IPS-18a (cell line): Measurements from ENCODE around the gene CCDC107.

ENCODE experiments used
- H3K27ac ChIP-seq: one replicate; pipeline ENCODE4 v1.5.1; 2013; ENCODE audit warnings: low read length
- H3K27me3 ChIP-seq: one replicate; pipeline ENCODE4 v1.6.1; 2013; ENCODE audit warnings: mild to moderate bottlenecking, low read length; ENCODE audit not compliant: control insufficient read depth, insufficient read depth
- H3K36me3 ChIP-seq: one replicate; pipeline ENCODE4 v1.6.1; 2013; ENCODE audit warnings: low read depth, low read length; ENCODE audit not compliant: control insufficient read depth
- H3K4me1 ChIP-seq: one replicate; pipeline ENCODE4 v1.6.1; 2013; ENCODE audit warnings: low read depth, low read length; ENCODE audit not compliant: control insufficient read depth
- H3K4me3 ChIP-seq: one replicate; pipeline ENCODE4 v1.5.1; 2013; ENCODE audit warnings: low read length
- H3K9ac ChIP-seq: one replicate; pipeline ENCODE4 v1.6.1; 2013; ENCODE audit warnings: mild to moderate bottlenecking, low read length, moderate library complexity
- H3K9me3 ChIP-seq: one replicate; pipeline ENCODE4 v1.6.1; 2013; ENCODE audit warnings: low read depth, low read length; ENCODE audit not compliant: control insufficient read depth

CCDC107 gene

DNA sequence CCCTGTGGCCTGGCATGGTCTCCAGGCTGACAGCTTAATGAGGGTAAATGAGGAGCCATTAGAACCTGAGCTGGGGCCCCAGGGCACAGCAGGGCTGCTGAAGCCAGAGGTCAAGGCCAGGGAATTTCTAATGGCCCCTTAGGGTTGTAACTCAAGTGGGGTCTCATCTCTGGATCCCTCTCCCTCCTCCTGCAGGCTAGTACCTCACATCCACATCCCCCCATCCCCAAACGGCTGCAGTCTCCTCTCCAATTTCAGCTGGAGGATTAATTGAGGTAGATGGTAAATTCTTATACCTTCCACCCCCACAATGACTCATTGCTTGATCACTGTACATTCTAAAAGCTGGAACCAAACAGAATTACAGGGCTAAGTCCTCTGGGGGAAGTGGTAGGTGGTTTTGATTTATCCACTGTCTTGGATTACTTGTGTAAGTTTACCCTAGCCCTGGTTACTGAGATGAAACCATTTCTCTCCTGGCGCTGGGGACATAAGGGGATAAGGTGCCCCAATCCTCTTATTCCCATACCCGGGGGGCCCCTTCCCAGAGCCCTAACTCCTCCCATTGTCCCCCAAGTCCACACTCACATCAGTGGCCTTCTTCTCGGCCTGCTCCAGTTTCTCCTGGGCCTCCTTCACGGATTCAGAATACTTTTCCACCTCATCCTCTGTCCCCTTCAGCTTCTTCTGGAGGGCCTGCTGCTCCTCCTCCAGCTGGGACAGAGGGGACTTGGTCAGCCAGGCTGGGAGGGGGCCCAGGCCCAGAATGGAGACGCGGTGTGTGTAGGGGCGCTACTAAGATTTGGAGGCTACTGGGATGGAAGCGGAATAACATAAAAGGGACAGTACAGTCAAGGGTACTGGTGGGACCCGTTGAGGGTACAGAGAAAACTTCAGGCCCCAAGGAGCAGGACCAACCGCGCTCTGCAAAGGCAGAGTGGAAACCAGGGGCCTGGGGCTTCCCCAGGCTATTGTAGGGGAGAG is 30.8 kb downstream of the CCDC107 start:
- peak overlapping the region; percentile 76 for H3K4me3 ChIP-seq
- H3K27ac ChIP-seq: no peak overlapping the region
- H3K4me1 ChIP-seq: peaks cover 4% of the 10 kb centered on the region
- H3K9me3 ChIP-seq: no peaks in the 10 kb centered on the region
- H3K36me3 ChIP-seq: peaks cover 31% of the 10 kb centered on the region
- H3K27me3 ChIP-seq: no peaks in the 10 kb centered on the region
- H3K9ac ChIP-seq: peak overlapping the region; percentile 79

- Histone ChIP-seq H3K27ac (no peak within 1 kb of the TSS), H3K27me3 (no peaks in the 10 kb centered on the region), H3K9ac (peak within 1 kb of the TSS; percentile 79), H3K4me3 (peak within 1 kb of the TSS; percentile 76), H3K4me1 (peaks cover 4% of the 10 kb centered on the region), H3K36me3 (peaks cover 22% of the 10 kb centered on the region), H3K9me3 (no peaks in the 10 kb centered on the region)
Observed at GRCh38 chr9:35689542-35690293, 31.6 kb downstream of the CCDC107 start, which contains the start of gene TPM2. TPM2 (minus strand) TSS chr9:35689925; CDS start chr9:35689817, 108 bp downstream.

GRCh38 chr9:35690294-35690613 is 32.2 kb downstream of the CCDC107 start:
- H3K4me3 ChIP-seq: peak overlapping the region; percentile 76
- no peaks in the 10 kb centered on the region for H3K27me3 ChIP-seq
- peaks cover 17% of the 10 kb centered on the region for H3K36me3 ChIP-seq
- H3K9ac ChIP-seq: peak overlapping the region; percentile 79
- no peaks in the 10 kb centered on the region for H3K9me3 ChIP-seq
- H3K4me1 ChIP-seq: peaks cover 4% of the 10 kb centered on the region
- H3K27ac ChIP-seq: no peak overlapping the region

DNA sequence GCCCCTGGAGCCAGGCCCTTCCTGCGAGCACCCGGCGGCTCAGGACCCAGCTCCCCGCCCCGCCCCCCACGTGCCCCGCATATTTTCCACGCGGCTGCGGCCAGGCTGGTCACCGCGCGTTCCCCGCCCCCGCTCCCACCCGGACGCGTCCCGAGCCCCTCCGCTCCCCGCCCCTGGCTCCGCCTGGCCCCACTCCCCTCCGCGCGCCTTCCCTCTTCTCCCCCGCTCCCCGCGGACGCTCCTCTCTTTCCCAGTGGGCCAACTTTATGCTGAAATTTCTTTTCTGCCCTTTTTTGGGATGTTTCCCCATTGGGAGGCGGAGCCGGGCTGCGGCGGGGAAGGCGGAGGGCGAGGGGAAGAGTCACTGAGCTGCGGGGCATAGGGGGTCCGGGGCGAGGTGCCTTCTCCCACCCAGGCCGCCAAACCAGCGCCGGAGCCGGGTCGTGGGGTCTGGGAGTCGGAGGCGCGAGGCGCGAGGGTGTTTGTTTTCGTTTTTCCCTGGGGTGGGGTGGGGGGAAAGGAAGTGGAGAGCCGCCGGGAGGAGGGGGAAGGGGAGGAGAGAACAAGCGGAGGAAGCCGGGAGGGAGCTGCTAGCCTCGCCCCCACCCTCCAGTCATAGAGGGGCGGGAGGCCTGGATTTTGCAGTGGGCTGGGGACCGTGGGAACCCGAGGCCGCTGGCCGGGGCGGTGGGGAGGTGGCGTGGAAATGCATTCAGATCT is 32.7 kb downstream of the CCDC107 start:
- H3K4me1 ChIP-seq: peaks cover 4% of the 10 kb centered on the region

DNA sequence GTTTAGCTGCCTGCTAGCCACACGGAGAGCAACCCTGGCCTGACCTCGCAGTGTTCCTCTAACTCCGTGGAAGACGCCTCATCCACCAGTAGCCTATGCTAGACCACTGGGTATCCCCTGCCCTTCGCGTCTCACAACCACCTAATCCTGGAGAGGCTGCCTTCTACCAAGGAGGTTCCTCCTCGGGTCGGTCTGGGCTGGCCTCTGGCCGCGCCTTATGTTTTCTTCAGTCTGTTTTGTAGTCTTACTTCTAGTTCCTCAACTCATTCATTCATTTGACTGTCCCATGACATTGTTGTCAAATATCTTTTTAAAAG is 33.2 kb downstream of the CCDC107 start:
- peaks cover 4% of the 10 kb centered on the region for H3K4me1 ChIP-seq
- peaks cover 12% of the 10 kb centered on the region for H3K36me3 ChIP-seq
- peak overlapping the region; percentile 76 for H3K4me3 ChIP-seq
- no peak overlapping the region for H3K27ac ChIP-seq
- H3K27me3 ChIP-seq: no peaks in the 10 kb centered on the region
- H3K9ac ChIP-seq: peak overlapping the region; percentile 79
- no peaks in the 10 kb centered on the region for H3K9me3 ChIP-seq

More for the DNA sequence above, 32.7 kb downstream of the CCDC107 start:
- Histone ChIP-seq H3K4me3 (peak overlapping the region; percentile 76), H3K27ac (no peak overlapping the region), H3K9ac (peak overlapping the region; percentile 79), H3K36me3 (peaks cover 14% of the 10 kb centered on the region), H3K9me3 (no peaks in the 10 kb centered on the region), H3K27me3 (no peaks in the 10 kb centered on the region)

DNA sequence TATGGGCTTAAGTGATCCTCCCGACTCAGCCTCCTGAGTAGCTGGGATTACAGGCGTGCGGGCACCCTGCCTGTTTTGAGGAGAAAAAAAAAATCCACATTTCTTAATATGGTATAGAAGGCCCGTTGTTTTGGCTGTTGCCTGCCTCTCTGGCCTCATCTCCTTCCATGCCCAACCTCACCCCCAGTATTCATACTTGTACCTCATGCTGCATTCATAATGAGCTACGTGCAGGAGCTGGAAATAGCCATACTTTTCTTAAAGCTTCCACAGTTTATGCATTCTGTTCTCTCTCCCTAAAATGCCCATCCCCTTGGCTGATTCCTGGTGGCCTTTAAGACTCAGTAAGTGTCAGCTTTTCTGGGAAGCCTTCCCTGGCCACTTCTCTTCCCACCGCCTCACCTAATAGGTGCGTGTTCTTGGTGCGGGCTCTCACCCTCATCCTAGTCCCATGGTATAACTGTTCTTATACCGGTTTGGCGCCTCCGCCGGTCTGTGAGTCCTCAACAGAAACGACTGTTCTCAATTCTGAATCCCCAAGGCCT is 33.7 kb downstream of the CCDC107 start:
- Histone ChIP-seq H3K27ac (no peak overlapping the region), H3K9ac (no peak overlapping the region), H3K4me3 (peak overlapping the region; percentile 76), H3K27me3 (no peaks in the 10 kb centered on the region), H3K4me1 (peaks cover 4% of the 10 kb centered on the region), H3K36me3 (peaks cover 8% of the 10 kb centered on the region), H3K9me3 (no peaks in the 10 kb centered on the region)

DNA sequence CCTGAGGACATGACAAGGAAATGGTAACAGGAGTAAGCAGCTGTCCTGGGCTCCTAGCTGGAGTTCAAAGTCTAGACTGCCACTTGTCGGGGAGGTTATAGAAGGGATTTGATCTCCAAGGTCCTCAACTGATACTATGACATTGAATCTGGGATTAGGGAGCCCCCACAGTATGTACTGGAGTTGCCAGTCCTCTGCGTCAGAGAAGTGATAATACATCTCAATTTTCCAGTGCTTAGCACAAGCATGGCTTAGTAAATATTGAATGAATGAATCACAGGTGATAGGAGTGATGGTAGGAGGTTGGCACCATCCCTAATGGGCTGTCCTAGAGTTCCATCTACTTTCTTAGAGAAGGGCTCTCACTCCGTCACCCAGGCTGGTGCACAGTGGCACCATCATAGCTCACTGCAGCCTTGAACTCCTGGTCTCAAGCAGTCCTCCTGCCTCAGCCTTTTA is 37.9 kb downstream of the CCDC107 start:
- H3K9ac ChIP-seq: no peak overlapping the region
- no peaks in the 10 kb centered on the region for H3K27me3 ChIP-seq
- H3K27ac ChIP-seq: no peak overlapping the region
- H3K9me3 ChIP-seq: no peaks in the 10 kb centered on the region
- no peaks in the 10 kb centered on the region for H3K4me1 ChIP-seq
- no peak overlapping the region for H3K4me3 ChIP-seq
- H3K36me3 ChIP-seq: peaks cover 42% of the 10 kb centered on the region

- H3K27ac ChIP-seq: no peak overlapping the region
- no peaks in the 10 kb centered on the region for H3K4me1 ChIP-seq
- no peaks in the 10 kb centered on the region for H3K9me3 ChIP-seq
- no peaks in the 10 kb centered on the region for H3K27me3 ChIP-seq
- peaks cover 49% of the 10 kb centered on the region for H3K36me3 ChIP-seq
- H3K9ac ChIP-seq: no peak overlapping the region
- H3K4me3 ChIP-seq: no peak overlapping the region
Observed at GRCh38 chr9:35696520-35697215, 38.6 kb downstream of the CCDC107 start.

DNA sequence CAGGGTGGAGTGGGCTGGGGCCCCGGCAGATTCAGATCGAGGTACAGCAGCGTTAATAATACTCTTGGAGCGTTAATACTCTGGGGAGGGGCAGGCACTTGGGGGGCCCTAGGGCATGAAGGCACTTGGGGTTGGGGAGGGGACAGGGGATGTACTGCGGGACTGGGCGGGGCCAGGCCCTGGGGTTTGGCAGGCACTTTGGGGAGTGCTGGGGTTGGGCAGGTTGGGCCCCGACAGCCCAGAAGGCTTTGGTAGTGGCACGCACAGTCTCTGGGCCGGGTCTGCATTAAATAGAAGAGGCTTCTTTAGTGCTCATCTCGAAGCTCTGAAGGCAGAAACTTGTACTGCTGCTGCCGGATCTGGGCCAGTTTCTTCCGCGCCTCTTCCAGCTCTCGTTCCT is 39.4 kb downstream of the CCDC107 start:
- H3K4me3 ChIP-seq: no peak overlapping the region
- no peaks in the 10 kb centered on the region for H3K27me3 ChIP-seq
- H3K9ac ChIP-seq: no peak overlapping the region
- H3K9me3 ChIP-seq: no peaks in the 10 kb centered on the region
- H3K27ac ChIP-seq: no peak overlapping the region
- peaks cover 55% of the 10 kb centered on the region for H3K36me3 ChIP-seq
- H3K4me1 ChIP-seq: no peaks in the 10 kb centered on the region

GRCh38 chr9:35698231-35698630 is 40.1 kb downstream of the CCDC107 start:
- no peaks in the 10 kb centered on the region for H3K4me1 ChIP-seq
- peaks cover 63% of the 10 kb centered on the region for H3K36me3 ChIP-seq
- no peaks in the 10 kb centered on the region for H3K27me3 ChIP-seq
- H3K4me3 ChIP-seq: no peak overlapping the region
- no peak overlapping the region for H3K9ac ChIP-seq
- no peaks in the 10 kb centered on the region for H3K9me3 ChIP-seq
- H3K27ac ChIP-seq: no peak overlapping the region
